Skeletal muscle tissue (tissue), 4 donors: ENCODE measurements around the gene TTC32. TPM values are rescaled to one million over a fixed set of nuclear protein-coding genes. Genes with fewer than 3 reads are reported as not detected.

Experiments
- H3K27ac ChIP-seq: one replicate; pipeline ENCODE4 v1.7.0; 2013; ENCODE audit warnings: mild to moderate bottlenecking, low read depth, low read length, inconsistent platforms
- H3K27me3 ChIP-seq, 3 donors: one replicate each; pipeline ENCODE4 v1.7.0; 2013; ENCODE audit warnings: low read length in 3 of 3; ENCODE audit not compliant: control insufficient read depth in 3 of 3, insufficient read depth in 3 of 3
- H3K36me3 ChIP-seq, 3 donors: one replicate each; pipeline ENCODE4 v1.7.0; 2013; ENCODE audit warnings: low read length in 3 of 3; ENCODE audit not compliant: control insufficient read depth in 3 of 3, insufficient read depth in 3 of 3
- H3K4me1 ChIP-seq, 3 donors: one replicate each; pipeline ENCODE4 v1.7.0; 2013; ENCODE audit warnings: low read length in 3 of 3, mild to moderate bottlenecking in 3 of 3; ENCODE audit not compliant: control insufficient read depth in 3 of 3, insufficient read depth in 3 of 3
- H3K4me3 ChIP-seq, 3 donors: one replicate each; pipeline ENCODE4 v1.7.0; 2013; ENCODE audit warnings: low read length in 3 of 3
- H3K9ac ChIP-seq, 3 donors: one replicate each; pipeline ENCODE4 v1.7.0; 2013; ENCODE audit warnings: low read length in 3 of 3, mild to moderate bottlenecking in 3 of 3, moderate library complexity in 2 of 3, low read depth in 1 of 3
- H3K9me3 ChIP-seq, 3 donors: one replicate each; pipeline ENCODE4 v1.7.0; 2013; ENCODE audit warnings: low read length in 3 of 3; ENCODE audit not compliant: control insufficient read depth in 3 of 3
- total RNA-seq: library from RNA; depleted of rRNA; stranded (reverse); fragments of >200 nt; gene quantifications from one replicate; pipeline ENCODE4 v1.2.3, GENCODE V29; 2014
- donor health status: Osteomylitis.

Gene TTC32
- total RNA-seq, 1 donor from 2014 or later, result 2.6 TPM

DNA sequence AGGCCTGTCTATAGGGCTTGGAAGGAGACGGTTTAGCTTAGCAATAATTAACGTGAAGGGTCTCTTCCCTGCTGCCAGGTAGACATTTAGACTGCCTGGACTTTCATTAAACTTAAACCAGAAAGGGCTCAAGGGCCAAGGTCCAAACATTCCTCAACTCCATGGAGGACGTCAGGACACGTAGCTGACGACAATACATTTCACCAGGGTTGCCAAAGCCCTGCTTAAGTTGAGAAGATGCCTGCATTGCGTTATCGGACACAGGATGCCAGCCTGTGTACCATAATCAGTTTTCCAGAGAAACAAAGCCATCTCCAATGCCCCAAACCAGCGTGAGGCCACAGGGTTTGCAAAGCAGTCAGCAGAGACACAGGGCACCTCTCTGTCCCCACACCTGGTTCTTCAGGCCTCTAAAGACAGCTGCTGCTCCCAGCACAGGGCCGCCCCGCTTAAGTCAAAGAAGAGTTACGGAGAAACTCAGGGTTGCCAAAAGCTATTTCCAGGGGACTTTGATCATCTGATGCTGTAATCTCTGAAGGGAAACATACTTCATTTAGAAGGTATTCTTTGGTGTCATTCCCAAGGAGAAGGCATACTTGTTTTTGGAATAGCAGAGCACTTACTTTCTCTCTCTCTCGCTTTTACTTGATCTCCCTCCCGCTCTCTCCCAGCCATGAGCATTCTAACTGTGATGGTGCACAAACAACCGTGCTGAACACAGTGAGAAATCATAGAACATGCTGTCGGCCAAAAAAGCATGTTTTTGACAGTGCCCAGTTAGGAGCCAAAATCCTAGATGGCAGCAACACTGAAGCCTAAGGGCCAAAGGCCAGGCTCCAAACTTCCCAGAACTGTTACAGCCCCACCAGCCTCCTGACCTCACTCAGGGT lies 46.0 kb downstream of the TTC32 start:
- H3K9ac ChIP-seq, result peak overlapping the region; percentile 36 to 63 (median 63)
- peak overlapping the region; percentile 72 for H3K27ac ChIP-seq
- no peaks in the 10 kb centered on the region for H3K27me3 ChIP-seq
- peaks cover 10 to 19% (median 12%) of the 10 kb centered on the region in 3 donors for H3K4me1 ChIP-seq
- peak overlapping the region in 2 of 3 donors; percentile 52 to 62 for H3K4me3 ChIP-seq
- no peaks in the 10 kb centered on the region for H3K9me3 ChIP-seq
- H3K36me3 ChIP-seq, result no peaks in the 10 kb centered on the region

DNA sequence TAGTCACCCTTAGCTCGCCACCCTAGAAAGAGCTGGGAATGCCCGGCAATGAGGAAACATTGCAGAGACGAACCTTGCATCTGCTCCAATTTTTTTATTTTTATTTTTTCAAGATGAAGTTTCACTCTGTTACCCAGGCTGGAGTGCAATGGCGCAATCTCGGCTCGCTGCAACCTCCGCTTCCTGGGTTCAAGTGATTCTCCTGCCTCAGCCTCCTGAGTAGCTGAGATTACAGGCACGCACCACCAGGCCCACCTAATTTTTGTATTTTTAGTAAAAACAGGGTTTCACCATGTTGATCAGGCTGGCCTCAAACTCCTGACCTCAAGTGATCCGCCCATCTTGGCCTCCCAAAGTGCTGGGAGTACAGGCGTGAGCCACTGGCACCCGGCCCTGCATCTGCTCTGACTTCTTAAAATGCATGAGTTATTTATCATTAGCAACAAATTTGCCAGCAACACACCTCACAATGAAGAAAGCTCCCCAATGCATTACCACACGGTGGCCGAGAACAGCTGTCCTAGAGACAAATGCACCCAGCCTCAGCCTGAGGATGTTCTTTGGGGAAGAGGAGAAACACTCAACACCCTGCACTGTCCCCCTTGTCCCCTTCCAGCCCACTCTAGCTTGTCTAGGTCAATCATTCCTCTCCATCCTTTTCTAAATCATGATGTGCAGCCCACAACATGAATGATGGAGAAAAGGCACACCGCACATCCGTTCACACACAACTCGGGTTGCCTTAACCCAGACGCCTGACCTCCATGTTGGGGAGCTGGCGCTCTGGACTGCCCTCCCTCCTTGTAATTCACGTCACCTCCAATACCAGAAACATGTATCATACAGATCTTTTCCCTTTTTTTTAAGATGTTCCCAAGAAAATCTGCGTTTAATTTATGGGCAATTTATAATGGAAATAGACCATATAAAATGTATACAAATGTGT lies 46.9 kb downstream of the TTC32 start:
- Histone ChIP-seq H3K4me1 (peaks cover 10 to 19% (median 12%) of the 10 kb centered on the region in 3 donors), H3K4me3 (peak overlapping the region in 1 of 3 donors; percentile 62), H3K27me3 (no peaks in the 10 kb centered on the region), H3K27ac (peak overlapping the region; percentile 72), H3K36me3 (no peaks in the 10 kb centered on the region), H3K9me3 (no peaks in the 10 kb centered on the region), H3K9ac (peak overlapping the region; percentile 36 to 63 (median 63))

DNA sequence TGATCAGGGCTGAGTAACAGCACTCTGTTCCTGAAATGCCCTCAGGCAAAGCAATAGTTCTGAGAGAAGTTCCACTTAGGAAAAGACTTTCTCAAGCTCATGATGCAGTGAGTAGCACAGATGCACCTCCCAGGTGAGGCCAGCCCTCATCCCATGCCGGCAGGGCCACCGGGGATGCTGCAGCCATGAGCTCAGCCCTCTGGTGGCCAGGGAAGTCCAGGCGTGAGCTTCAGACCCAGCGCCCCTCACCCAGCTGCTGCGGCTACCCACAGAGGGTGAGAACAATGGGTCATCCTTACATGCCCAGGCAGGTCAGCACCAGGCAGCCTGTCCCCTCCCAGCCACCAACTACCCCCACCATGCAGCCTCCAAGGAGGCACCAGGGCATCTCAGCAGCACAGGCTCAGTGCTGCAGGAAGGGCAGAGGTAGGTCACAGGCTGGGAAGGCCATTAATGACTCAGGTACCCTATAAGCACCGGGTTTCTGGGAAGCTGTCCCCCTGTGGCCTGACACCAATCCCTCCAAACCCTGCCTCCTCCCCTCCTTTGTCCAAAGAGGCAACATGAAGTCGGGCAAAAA lies 50.6 kb downstream of the TTC32 start:
- H3K4me3 ChIP-seq, result no peak overlapping the region
- H3K4me1 ChIP-seq, result peaks cover 9 to 13% (median 10%) of the 10 kb centered on the region in 3 donors
- H3K36me3 ChIP-seq, result no peaks in the 10 kb centered on the region
- H3K27ac ChIP-seq, result no peak overlapping the region
- H3K9ac ChIP-seq, result no peak overlapping the region
- no peaks in the 10 kb centered on the region for H3K27me3 ChIP-seq
- no peaks in the 10 kb centered on the region for H3K9me3 ChIP-seq

- H3K27me3 ChIP-seq, result no peaks in the 10 kb centered on the region
- H3K9ac ChIP-seq, result no peak overlapping the region
- H3K4me1 ChIP-seq, result peaks cover under 1 to 5% (median 3%) of the 10 kb centered on the region in 3 donors
- H3K27ac ChIP-seq, result no peak overlapping the region
- H3K36me3 ChIP-seq, result no peaks in the 10 kb centered on the region
- H3K9me3 ChIP-seq, result no peaks in the 10 kb centered on the region
- no peak overlapping the region for H3K4me3 ChIP-seq
These were observed 51.4 kb downstream of the TTC32 start for GRCh38 chr2:19850056-19851050.

- H3K27ac ChIP-seq, result no peak overlapping the region
- H3K27me3 ChIP-seq, result no peaks in the 10 kb centered on the region
- no peak overlapping the region for H3K9ac ChIP-seq
- H3K4me3 ChIP-seq, result no peak overlapping the region
- no peaks in the 10 kb centered on the region for H3K36me3 ChIP-seq
- no peaks in the 10 kb centered on the region for H3K9me3 ChIP-seq
- H3K4me1 ChIP-seq, result no peaks in the 10 kb centered on the region
These were observed 52.8 kb downstream of the TTC32 start for GRCh38 chr2:19848952-19849351.

GRCh38 chr2:19848029-19848750 lies 53.6 kb downstream of the TTC32 start:
- Histone ChIP-seq H3K27ac (no peak overlapping the region), H3K36me3 (no peaks in the 10 kb centered on the region), H3K4me1 (no peaks in the 10 kb centered on the region), H3K4me3 (no peak overlapping the region), H3K9ac (no peak overlapping the region), H3K9me3 (no peaks in the 10 kb centered on the region), H3K27me3 (no peaks in the 10 kb centered on the region)

DNA sequence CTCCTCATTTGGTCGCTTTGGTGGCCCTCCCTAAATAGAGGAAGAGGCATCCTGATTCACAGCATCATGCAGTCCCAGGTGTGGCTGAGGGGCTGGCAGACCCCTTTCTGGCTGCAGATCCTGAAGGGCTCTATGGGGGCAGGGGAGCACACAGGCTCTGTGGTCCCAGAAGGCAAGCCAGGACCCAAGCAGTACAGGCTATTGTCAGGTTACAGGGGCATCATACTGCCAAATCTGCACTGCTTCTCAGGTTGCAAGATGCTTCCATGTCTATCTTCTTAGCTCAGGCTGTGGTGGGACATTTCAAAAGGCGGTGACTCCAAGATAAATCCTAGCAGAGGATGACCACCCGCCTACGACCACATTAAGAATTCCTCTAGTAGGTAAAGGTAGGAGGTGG lies 54.3 kb downstream of the TTC32 start:
- Histone ChIP-seq H3K4me3 (no peak overlapping the region), H3K4me1 (no peaks in the 10 kb centered on the region), H3K9ac (no peak overlapping the region), H3K27me3 (no peaks in the 10 kb centered on the region), H3K36me3 (no peaks in the 10 kb centered on the region), H3K9me3 (no peaks in the 10 kb centered on the region), H3K27ac (no peak overlapping the region)
